Placental epithelial cell (primary cell): Measurements from ENCODE around the gene PIAS2. TPM values are rescaled to one million over a fixed set of nuclear protein-coding genes. Genes with fewer than 3 reads are reported as not detected.

Experiments
- total RNA-seq: library from RNA; depleted of rRNA; stranded (reverse); fragments of >200 nt; gene quantifications from 2 replicates; pipeline ENCODE4 v1.2.3, GENCODE V29; 2012

Gene PIAS2
- 15.2 and 16.1 TPM in 2 replicates for total RNA-seq

GRCh38 chr18:46917108-46917802 lies at the start of gene PIAS2, which contains the start of gene KATNAL2:
PIAS2 (minus strand) TSS chr18:46917507; CDS start chr18:46917345, 162 bp downstream.
KATNAL2 (plus strand) TSS chr18:46917602; CDS start chr18:46946873, 29,271 bp downstream.

GRCh38 chr18:46756559-46757201 lies 160.6 kb downstream of the PIAS2 start, which contains the start of gene ST8SIA5:
ST8SIA5 (minus strand) TSS chr18:46757053; CDS start chr18:46756508, 545 bp downstream.

Other genes with a start within 250 kb of the PIAS2 start
- not detected in 2 replicates for gene ST8SIA5, start 160.5 kb downstream of the PIAS2 start, total RNA-seq
- gene KATNAL2, start 95 bp upstream of the PIAS2 start, total RNA-seq, result 2.3 and 11.0 TPM in 2 replicates
- gene ELOA2, start 118.1 kb upstream of the PIAS2 start, total RNA-seq, result not detected in 2 replicates
- gene HDHD2, start 233.0 kb upstream of the PIAS2 start, total RNA-seq, result 10.5 and 11.0 TPM in 2 replicates